HG02852 (cell line): ENCODE results near the gene KRTAP4-2.
"Not testable (repeated sequence)": the region's sequence is repeated elsewhere in the genome, so short reads cannot be mapped to it uniquely, and the experiment has no call there.

ENCODE experiments used
- ATAC-seq: cut with Tn5 transposase; IDR thresholded peaks from one replicate; pipeline ENCODE4 v1.9.1; 2021; ENCODE audit warnings: mild to moderate bottlenecking, moderate library complexity; ENCODE audit not compliant: unreplicated experiment

The KRTAP4-2 gene

GRCh38 chr17:41177727-41178271 lies at the start of gene KRTAP4-2:
KRTAP4-2 (minus strand) TSS chr17:41178221; CDS start chr17:41178164, 57 bp downstream.
- ATAC-seq: no peak

GRCh38 chr17:41226598-41227095 lies 48.6 kb upstream of the KRTAP4-2 start, which contains the start of gene KRTAP9-2:
KRTAP9-2 (plus strand) TSS chr17:41226648; CDS start chr17:41226655, 7 bp downstream.
- ATAC-seq: not testable (repeated sequence)

- ATAC-seq: no peak
Measured at GRCh38 chr17:41226051-41226450, 48.0 kb upstream of the KRTAP4-2 start.

GRCh38 chr17:41223821-41224220 lies 45.8 kb upstream of the KRTAP4-2 start:
- no peak for ATAC-seq

DNA sequence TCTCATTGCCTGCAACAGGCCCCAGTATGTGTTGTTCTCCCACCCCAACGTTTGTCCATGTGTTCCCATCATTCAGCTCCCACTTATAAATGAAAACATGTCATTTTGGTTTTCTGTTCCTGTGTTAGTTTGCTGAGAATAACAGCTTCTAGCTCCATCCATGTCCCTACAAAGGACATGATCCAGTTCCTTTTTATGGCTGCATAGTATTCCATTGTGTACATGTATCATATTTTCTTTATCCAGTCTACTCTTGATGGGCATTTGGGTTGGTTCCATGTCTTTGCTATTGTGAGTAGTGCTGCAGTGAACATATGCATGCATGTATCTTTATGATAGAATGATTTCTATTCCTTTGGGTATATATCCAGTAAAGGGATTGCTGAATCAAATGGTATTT lies 37.7 kb upstream of the KRTAP4-2 start:
- ATAC-seq: no peak

DNA sequence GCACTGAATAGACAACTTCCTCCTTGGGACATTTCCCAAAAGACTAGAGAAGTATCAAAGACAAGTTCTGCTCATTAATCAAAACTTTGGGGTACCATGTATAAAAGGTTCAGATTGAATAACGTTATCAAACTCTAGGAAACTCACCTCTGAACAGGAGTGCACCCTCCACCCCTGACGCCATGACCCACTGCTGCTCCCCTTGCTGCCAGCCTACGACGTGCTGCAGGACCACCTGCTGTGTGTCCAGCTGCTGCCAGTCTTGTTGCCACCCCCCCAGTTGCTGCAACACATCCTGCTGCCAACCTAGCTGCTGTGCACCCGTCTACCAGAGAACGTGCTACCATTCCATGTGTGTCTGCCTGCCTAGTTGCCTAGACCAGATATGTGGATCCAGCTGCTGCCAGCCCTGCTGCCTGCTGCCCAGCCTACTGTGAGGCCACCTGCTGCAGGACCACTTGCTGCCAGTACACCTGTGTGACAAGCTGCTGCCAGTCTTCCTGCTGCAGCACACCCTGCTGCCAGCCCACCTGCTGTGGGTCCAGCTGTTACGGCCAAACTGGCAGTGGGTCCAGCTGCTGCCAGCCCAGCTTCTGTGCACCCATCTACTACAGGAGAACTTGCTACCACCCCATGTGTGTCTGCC lies 34.6 kb upstream of the KRTAP4-2 start:
- no peak for ATAC-seq

GRCh38 chr17:41211845-41212466 lies 33.9 kb upstream of the KRTAP4-2 start:
- ATAC-seq: no peak

DNA sequence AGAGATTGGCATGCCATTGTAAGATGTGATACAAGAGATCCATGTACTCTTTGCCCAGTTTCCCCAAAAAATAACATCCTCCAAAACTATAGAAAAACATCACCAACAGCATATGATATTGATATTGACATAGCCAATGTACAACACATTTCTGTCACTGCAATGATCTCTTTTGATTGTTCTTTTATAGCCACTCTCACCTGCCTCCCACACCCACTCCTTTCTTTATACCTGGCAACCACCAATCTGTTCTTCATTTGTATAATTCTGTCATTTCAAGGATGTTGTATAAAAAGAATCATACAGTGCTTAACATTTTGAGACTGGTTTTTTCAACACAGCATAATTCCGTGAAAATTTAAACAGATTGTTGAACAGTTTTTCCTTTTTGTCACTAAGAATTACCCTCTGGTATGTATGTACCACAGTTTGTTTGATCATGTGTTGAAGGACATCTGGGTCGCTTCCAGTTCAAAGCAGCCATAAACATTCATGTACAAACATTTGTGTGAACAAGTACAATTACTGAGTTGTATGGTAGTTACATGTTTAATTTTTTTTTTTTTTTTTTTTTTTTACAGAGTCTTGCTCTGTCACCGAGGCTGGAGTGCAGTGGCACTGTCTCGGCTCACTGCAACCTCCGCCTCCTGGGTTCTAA lies 21.5 kb upstream of the KRTAP4-2 start:
- ATAC-seq: no peak

DNA sequence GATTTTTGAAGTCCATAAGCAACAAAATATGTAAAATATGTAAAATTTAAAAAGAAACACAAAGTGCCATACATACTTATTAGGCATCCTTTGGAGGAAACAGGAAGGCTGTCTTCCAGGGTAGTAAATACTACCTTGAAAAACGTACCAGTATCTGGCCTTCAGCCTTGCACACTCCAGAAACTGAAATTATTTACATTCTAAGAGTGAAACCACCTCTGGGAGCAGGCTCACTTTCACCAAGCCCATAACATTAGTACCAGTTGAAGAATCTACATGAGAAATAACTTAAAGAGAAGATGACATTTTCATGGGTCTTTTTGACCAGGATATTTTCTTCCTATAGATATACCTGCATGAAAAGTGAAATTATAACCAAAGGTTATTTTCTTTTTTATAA lies 18.0 kb upstream of the KRTAP4-2 start:
- ATAC-seq: no peak

- no peak for ATAC-seq
Measured at GRCh38 chr17:41190328-41190727, 12.3 kb upstream of the KRTAP4-2 start.

DNA sequence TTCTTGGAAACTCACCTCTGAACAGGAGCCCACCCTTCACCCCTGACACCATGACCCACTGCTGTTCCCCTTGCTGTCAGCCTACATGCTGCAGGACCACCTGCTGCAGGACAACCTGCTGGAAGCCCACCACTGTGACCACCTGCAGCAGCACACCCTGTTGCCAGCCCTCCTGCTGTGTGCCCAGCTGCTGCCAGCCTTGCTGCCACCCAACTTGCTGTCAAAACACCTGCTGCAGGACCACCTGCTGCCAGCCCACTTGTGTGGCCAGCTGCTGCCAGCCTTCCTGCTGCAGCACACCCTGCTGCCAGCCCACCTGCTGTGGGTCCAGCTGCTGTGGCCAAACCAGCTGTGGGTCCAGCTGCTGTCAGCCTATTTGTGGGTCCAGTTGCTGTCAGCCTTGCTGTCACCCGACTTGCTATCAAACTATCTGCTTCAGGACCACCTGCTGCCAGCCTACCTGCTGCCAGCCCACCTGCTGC lies 11.9 kb upstream of the KRTAP4-2 start, which contains the start of gene KRTAP9-1:
KRTAP9-1 (plus strand) TSS at position 51 of the 482 bp plus-strand sequence; CDS start at position 51, 0 bp downstream.
- not testable (repeated sequence) for ATAC-seq

- ATAC-seq: no peak
Measured at GRCh38 chr17:41186872-41187271, 8.9 kb upstream of the KRTAP4-2 start.

GRCh38 chr17:41185001-41185400 lies 7.0 kb upstream of the KRTAP4-2 start:
- no peak for ATAC-seq

DNA sequence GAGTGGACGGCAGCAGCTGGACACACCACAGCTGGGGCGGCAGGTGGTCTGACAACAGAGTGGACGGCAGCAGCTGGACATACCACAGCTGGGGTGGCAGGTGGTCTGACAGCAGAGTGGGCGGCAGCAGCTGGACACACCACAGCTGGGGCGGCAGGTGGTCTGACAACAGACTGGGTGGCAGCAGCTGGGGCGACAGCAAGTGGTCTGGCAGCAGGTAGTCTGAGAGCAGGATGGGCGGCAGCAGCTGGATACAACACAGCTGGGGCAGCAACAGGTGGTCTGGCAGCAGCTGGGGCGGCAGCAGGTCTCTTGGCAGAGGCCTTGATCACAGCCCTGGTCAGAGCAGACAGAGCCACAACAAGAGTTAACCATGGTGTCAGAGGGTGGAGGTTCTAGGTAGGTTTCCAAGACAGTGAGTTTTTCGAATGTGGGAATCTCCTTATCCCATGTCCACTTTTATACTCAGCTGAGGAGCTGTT lies 6.5 kb upstream of the KRTAP4-2 start, which contains the start of gene KRTAP4-1:
KRTAP4-1 (minus strand) TSS at position 432 of the 482 bp plus-strand sequence; CDS start at position 375, 57 bp downstream.
- no peak for ATAC-seq

DNA sequence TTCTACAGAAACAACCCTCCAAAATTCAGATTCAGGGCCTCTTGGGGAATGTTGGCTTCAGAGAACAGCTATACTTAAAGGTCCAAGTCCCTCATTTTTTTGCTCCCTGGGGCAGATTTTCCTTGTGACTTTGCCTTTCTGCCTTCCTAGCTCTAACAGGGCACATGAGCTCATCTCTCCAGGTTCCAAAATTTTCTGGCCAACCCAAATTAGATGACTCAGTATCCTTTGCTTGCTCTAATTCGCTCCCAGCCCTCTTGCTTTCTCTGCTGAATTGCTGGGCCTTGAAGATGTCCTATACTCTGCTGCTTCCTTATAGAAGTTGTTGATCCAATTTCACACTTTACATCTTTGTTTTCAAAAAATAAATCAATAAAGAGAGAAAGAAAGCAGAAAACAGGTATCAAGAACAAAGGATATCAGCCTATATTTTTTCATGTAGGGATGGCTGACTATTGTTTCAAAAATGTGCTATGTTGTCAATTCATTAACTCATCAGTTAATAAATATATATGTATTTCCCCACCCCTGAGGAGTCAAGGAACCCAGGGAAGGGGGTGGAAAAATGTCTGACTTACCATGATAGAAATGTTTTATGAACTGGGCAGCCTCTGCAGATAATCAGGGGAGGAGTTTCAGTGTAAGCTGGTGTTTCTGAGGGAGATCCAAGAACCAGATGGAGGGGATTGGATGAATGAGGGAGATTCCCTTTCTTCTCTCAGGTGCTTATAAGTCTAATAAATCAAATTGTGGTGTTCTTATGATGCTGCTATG lies 1.0 kb upstream of the KRTAP4-2 start:
- ATAC-seq: no peak

- ATAC-seq: no peak
Measured at GRCh38 chr17:41178341-41178740, 320 bp upstream of the KRTAP4-2 start.

GRCh38 chr17:41176744-41177387 lies 1.2 kb downstream of the KRTAP4-2 start:
- ATAC-seq: no peak

- ATAC-seq: no peak
Measured at GRCh38 chr17:41171886-41172285, 6.1 kb downstream of the KRTAP4-2 start.

DNA sequence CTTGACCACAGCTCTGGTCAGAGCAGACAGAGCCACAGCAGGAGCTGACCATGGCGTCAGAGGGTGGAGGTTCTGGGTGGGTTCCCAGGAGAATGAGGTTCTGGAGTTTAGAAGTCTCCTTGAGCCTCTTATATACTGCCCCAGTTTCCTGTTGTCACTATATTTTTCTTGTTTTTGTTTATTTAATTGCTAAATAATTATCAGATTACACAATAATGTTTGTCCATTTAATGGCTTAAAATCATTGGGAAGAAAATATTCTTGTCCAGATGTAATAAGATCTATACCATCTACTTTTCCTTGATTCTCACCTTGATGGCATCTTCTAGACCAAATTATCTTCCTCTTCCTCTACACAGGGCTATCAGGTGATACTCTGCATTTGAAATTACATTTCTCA lies 9.9 kb downstream of the KRTAP4-2 start, which contains the start of gene KRTAP4-3:
KRTAP4-3 (minus strand) TSS at position 101 of the 400 bp plus-strand sequence; CDS start at position 52, 49 bp downstream.
- ATAC-seq: no peak
